Measurements from ENCODE around the gene NEDD8.

- TF ChIP-seq CTCF (IDR thresholded peaks at IDR 0.05) (no peak), POLR2A (IDR thresholded peaks at IDR 0.05) (no peak)
Measured at GRCh38 chr14:24219521-24219920, 12.6 kb downstream of the NEDD8 start.

Measured in right lobe of liver (tissue), 4 donors.